NCI-H774 (cell line): ENCODE data around the gene EBP.
A peak's percentile ranks its signal among the peaks of the same experiment; 100 is the strongest.
"Not testable (repeated sequence)": the region's sequence is repeated elsewhere in the genome, so short reads cannot be mapped to it uniquely, and the experiment has no call there.

Source experiments
- DNase-seq: peaks from one replicate; lab custom pipeline; 2025; lab: John Stamatoyannopoulos, UW

Gene EBP

DNA sequence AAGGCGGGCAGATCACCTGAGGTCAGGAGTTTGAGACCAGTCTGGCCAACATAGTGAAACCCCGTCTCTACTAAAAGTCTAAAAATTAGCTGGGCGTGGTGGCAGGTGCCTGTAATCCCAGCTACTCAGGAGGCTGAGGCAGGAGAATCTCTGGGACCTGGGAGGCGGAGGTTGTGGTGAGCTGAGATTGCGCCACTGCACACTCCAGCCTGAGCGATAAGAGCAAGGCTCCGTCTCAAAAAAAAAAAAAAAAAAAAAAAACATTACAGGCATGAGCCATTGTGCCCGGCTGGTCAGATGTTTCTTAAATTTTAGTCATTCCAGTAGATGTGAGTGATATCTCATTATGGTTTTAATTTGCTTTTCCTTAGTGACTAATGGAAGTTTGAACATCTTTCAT is 4.2 kb downstream of the EBP start:
- DNase-seq = not testable (repeated sequence)

DNA sequence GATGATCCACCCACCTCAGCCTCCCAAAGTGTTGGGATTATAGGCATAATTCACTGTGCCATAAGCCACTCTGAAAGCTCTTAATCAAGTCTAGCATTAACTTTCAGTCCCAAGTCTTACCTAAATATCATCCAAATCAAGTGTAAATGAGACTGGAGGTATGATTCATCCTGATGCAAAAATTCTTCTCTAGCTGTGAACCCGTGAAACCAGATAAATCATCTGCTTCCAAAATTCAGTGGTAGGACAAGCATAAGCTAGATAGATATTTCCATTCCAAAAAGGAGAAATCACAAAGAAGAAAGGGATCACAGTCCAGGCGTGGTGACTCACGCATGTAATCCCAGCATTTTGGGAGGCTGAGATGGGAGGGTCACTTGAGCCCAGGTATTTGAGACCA is 9.1 kb downstream of the EBP start:
- DNase-seq = no peak

- DNase-seq = no peak
Observed at GRCh38 chrX:48531358-48531959, 9.9 kb downstream of the EBP start.

GRCh38 chrX:48532161-48532560 is 10.6 kb downstream of the EBP start:
- DNase-seq = no peak

- no peak for DNase-seq
Observed at GRCh38 chrX:48533165-48533564, 11.6 kb downstream of the EBP start.

DNA sequence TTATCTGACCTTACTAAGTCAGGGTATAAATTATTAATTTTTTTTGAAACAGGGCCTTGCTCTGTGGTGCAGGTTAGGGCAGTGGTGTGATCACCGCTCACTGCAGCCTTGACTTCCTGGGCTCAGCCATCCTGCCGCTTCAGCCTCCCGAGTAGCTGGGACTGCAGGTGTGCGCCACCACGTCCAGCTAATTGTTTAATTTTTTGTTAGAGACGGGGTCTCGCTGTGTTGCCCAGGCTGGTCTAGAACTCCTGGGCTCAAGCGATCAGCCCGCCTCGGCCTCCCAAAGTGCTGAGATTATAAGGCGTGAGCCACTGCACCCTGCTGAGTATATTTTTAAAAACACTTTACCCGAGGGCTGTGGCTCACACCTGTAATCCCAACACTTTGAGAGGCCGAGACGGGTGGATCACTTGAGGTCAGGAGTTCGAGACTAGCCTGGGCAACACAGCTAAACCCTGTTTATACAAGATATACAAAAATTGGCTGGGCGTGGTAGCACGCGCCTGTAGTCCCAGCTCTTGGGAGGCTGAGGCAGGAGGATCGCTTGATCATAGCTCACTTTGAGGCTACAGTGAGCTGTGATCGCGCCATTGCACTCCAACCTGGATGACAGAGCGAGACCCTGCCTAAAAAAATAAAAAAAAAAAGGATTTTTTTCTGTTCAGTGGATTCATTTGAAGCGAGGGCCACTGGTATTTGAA is 17.2 kb downstream of the EBP start:
- DNase-seq = no peak

GRCh38 chrX:48539345-48540027 is 17.9 kb downstream of the EBP start, which contains the start of gene TBC1D25:
Gene TBC1D25 (plus strand): TSS chrX:48539714. CDS start chrX:48539798, 84 bp downstream.
- peak; percentile 91 for DNase-seq

GRCh38 chrX:48540028-48540375 is 18.4 kb downstream of the EBP start:
- no peak for DNase-seq

DNA sequence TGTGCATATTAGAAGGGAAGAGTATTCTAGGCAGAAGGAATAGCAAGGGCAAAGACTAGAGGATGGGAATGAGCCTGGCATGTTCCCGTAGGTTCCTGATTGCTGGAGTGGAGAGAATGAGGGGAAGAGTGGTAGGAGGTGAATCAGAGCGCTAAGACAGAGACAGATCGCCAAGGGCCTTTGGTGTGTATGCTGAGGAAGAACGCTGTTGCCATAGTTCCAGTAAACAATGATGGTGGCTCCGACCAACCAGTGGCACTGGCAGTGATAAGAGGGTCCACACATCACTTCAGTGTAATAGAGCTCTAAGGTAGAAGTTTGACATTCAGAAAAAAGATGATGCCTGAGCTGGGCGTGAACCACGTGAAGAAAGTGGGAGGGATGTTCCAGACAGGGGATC is 18.9 kb downstream of the EBP start:
- no peak for DNase-seq

DNA sequence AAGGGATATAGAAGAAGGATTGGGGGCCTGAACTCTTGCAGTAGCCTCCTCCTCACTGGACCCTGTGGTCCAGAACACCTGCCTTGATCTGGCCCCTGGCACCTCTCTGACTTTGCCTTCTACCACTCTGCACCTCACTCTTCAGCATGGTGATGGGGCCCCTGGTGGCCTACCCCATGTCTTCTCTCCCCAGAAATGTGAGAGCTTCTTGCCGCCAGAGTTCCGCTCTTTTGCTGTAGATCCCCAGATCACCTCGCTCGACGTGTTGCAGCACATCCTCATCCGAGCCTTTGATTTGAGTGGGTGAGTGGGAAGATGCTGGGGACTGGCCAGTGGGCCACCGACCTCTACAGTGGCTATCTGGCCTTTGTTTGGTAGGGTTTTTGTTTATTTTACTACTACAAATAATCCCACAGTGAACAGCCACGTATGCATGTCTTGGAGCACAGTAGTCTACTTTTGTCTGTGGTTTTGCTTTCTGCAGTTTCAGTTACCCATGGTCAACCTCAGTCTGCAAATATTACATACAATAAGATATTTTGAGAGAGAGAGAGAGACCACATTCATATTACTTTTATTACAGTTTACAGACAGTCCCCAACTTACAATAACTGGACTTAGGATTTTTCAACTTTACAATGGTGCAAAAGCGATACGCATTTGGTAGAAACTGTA is 19.7 kb downstream of the EBP start:
- no peak for DNase-seq

- no peak for DNase-seq
Observed at GRCh38 chrX:48548871-48549270, 27.3 kb downstream of the EBP start.

DNA sequence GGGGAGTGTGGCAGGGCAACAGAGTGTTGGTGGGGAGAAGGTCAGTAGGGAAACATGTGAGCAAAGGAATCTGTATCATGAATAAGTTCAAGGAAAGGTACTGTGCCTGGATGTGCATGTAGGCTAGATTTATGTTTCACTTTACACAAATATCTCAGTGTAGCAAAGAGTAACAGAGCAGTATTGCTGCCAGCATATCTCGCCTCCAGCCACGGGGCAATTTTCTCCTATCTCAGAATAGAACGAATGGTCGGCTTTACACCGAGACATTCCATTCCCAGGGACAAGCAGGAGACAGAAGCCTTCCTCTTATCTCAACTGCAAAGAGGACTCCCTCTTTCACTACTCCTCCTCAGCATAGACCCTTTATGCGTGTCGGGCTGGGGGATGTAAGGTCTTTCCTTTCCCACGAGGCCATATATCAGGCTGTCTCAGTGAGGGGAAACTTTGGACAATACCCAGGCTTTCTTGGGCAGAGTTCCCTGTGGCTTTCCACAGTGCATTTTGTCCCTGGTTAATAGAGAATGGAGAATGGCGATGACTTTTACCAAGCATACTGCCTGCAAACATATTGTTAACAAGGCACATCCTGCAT is 34.2 kb downstream of the EBP start:
- not testable (repeated sequence) for DNase-seq

- DNase-seq = no peak
Observed at GRCh38 chrX:48558271-48558670, 36.7 kb downstream of the EBP start.

DNA sequence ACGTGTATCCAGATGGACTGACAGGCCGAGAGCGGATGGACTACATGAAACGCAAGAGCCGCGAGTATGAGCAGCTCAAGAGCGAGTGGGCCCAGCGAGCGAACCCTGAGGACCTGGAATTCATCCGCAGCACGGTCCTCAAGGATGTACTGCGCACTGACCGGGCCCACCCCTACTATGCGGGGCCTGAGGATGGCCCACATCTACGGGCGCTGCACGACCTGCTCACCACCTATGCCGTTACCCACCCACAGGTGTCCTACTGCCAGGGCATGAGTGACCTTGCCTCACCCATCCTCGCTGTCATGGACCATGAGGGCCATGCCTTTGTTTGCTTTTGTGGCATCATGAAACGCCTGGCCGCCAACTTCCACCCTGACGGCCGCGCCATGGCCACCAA is 38.0 kb downstream of the EBP start:
- DNase-seq = no peak

GRCh38 chrX:48560056-48560455 is 38.4 kb downstream of the EBP start:
- no peak for DNase-seq

- no peak for DNase-seq
Observed at GRCh38 chrX:48560681-48561080, 39.1 kb downstream of the EBP start.

GRCh38 chrX:48569958-48570357 is 48.4 kb downstream of the EBP start:
- no peak for DNase-seq

DNA sequence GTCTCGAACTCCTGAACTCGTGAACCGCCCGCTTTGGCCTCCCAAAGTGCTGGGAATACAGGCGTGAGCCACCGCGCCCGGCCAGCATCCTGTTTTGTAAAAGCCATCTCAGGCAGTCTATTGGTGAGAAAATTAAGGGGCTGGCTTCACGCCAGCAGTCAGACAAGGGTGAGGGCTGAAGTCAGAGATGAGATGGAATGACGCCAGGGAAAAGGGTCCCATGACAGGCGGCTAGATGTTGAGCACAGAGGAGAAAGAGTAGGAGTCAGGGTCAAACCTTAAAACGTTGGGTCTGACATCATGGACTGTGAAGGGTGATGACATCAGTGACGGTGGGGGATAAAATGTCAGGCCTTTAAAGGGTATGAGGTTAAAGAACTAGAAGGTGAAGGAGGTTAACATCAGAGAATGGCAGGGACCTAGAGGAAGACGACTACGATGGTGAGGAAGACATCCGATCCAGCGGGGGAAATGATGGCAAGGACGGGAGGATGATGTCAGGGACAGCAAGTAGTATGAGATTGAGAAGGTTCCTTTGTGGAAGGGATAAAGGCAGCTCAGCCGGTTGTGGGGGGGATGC is 52.2 kb downstream of the EBP start:
- no peak for DNase-seq

- DNase-seq = peak; percentile 84
Observed at GRCh38 chrX:48574270-48575266, 53.0 kb downstream of the EBP start, which contains the start of gene RBM3. Gene RBM3 (plus strand): TSS chrX:48574484. CDS start chrX:48575181, 697 bp downstream.

GRCh38 chrX:48575642-48576041 is 54.0 kb downstream of the EBP start:
- DNase-seq = no peak

GRCh38 chrX:48576108-48576507 is 54.5 kb downstream of the EBP start:
- DNase-seq = no peak
